ENCODE measurements around the gene SIKE1. TPM values are rescaled to one million over a fixed set of nuclear protein-coding genes. Genes with fewer than 3 reads are reported as not detected.
"Not testable (repeated sequence)": the region's sequence is repeated elsewhere in the genome, so short reads cannot be mapped to it uniquely, and the experiment has no call there.

Gene SIKE1
- total RNA-seq, 3 donors from 2014 or later (not counting 1 experiment from before 2014, with no cell fraction given), result 53.3 to 57.5 (median 53.4) TPM

- Mint-ChIP-seq H3K4me1 (peaks cover 25 to 35% of the 10 kb centered on the region in 2 donors), H3K36me3 (no peaks in the 10 kb centered on the region)
- no peak for TF ChIP-seq CTCF (IDR thresholded peaks at IDR 0.05)
These were observed 763 bp downstream of the SIKE1 start for GRCh38 chr1:114779722-114780121.

GRCh38 chr1:114776726-114777125 lies 3.8 kb downstream of the SIKE1 start:
- H3K36me3 Mint-ChIP-seq; H3K27ac ChIP-seq (ENCODE audit: low read length); H3K27ac Mint-ChIP-seq; intact Hi-C loops (cut with micrococcal nuclease); H3K4me1 ChIP-seq (ENCODE audit: control insufficient read depth, insufficient read depth, low read length); H3K9me3 Mint-ChIP-seq; H3K4me3 ChIP-seq (ENCODE audit: low read length); ATAC-seq; H3K27me3 Mint-ChIP-seq (ENCODE audit: low read depth in 2 of 2); H3K4me3 Mint-ChIP-seq; H3K9me3 ChIP-seq (ENCODE audit: control insufficient read depth, insufficient read depth, low read length); H3K27me3 ChIP-seq (ENCODE audit: control insufficient read depth, insufficient read depth, low read length); DNase-seq: not testable (repeated sequence)
- peaks cover 51% of the 10 kb centered on the region for H3K36me3 ChIP-seq (ENCODE audit: control insufficient read depth, insufficient read depth, low read length)
- WGBS (ENCODE audit: insufficient coverage), result 100% methylated on average over 2 of the region's 4 CpGs
- peaks cover 25 to 35% of the 10 kb centered on the region in 2 donors for H3K4me1 Mint-ChIP-seq

More at GRCh38 chr1:114779722-114780121, 763 bp downstream of the SIKE1 start:
- Mint-ChIP-seq H3K9me3 (no peaks in the 10 kb centered on the region), H3K27me3 (ENCODE audit: low read depth in 2 of 2) (peaks cover 0 to 7% of the 10 kb centered on the region in 2 donors), H3K27ac (peak overlapping the region; percentile 100), H3K4me3 (peak overlapping the region; percentile 100)
- ATAC-seq (no peak), DNase-seq (no peak)
- peaks cover 5% of the 10 kb centered on the region for H3K4me1 ChIP-seq (ENCODE audit: control insufficient read depth, insufficient read depth, low read length)
- H3K9me3 ChIP-seq (ENCODE audit: control insufficient read depth, insufficient read depth, low read length), result no peaks in the 10 kb centered on the region
- intact Hi-C loops (cut with micrococcal nuclease), result loop anchor here (1.0 to 10.0 kb wide), 3 partner anchors 22 to 315 kb away; partner anchors contain the start of genes CSDE1 and NRAS
- H3K27ac ChIP-seq (ENCODE audit: low read length), result peak overlapping the region; percentile 78
- H3K27me3 ChIP-seq (ENCODE audit: control insufficient read depth, insufficient read depth, low read length), result no peaks in the 10 kb centered on the region
- H3K4me3 ChIP-seq (ENCODE audit: low read length), result peak overlapping the region; percentile 76
- peaks cover 25% of the 10 kb centered on the region for H3K36me3 ChIP-seq (ENCODE audit: control insufficient read depth, insufficient read depth, low read length)

GRCh38 chr1:114771992-114772391 lies 8.5 kb downstream of the SIKE1 start:
- Mint-ChIP-seq H3K9me3 (no peaks in the 10 kb centered on the region), H3K4me3 (no peak overlapping the region), H3K27me3 (ENCODE audit: low read depth in 2 of 2) (no peaks in the 10 kb centered on the region), H3K4me1 (no peaks in the 10 kb centered on the region), H3K27ac (no peak overlapping the region), H3K36me3 (no peaks in the 10 kb centered on the region)
- TF ChIP-seq CTCF (IDR thresholded peaks at IDR 0.05), result no peak
- DNase-seq (no peak), ATAC-seq (no peak)
- peaks cover 56% of the 10 kb centered on the region for H3K36me3 ChIP-seq (ENCODE audit: control insufficient read depth, insufficient read depth, low read length)
- WGBS (ENCODE audit: insufficient coverage), result no CpG with 5 or more reads among the region's 1 CpG
- intact Hi-C loops (cut with micrococcal nuclease), result no loop called here
- H3K9me3 ChIP-seq (ENCODE audit: control insufficient read depth, insufficient read depth, low read length), result no peaks in the 10 kb centered on the region
- H3K4me1 ChIP-seq (ENCODE audit: control insufficient read depth, insufficient read depth, low read length), result no peaks in the 10 kb centered on the region
- no peak overlapping the region for H3K4me3 ChIP-seq (ENCODE audit: low read length)
- H3K27ac ChIP-seq (ENCODE audit: low read length), result no peak overlapping the region
- no peaks in the 10 kb centered on the region for H3K27me3 ChIP-seq (ENCODE audit: control insufficient read depth, insufficient read depth, low read length)

- no peaks in the 10 kb centered on the region for H3K36me3 Mint-ChIP-seq
- 100% methylated on average over 1 of the region's 1 CpG for WGBS (ENCODE audit: insufficient coverage)
- peaks cover 52% of the 10 kb centered on the region for H3K36me3 ChIP-seq (ENCODE audit: control insufficient read depth, insufficient read depth, low read length)
These were observed 9.5 kb downstream of the SIKE1 start for GRCh38 chr1:114770989-114771388.

More at GRCh38 chr1:114770989-114771388, 9.5 kb downstream of the SIKE1 start:
- no peak overlapping the region for H3K27ac Mint-ChIP-seq
- DNase-seq (no peak), ATAC-seq (no peak)
- H3K4me1 Mint-ChIP-seq, result no peaks in the 10 kb centered on the region
- Histone ChIP-seq H3K4me3 (ENCODE audit: low read length) (no peak overlapping the region), H3K27me3 (ENCODE audit: control insufficient read depth, insufficient read depth, low read length) (no peaks in the 10 kb centered on the region), H3K27ac (ENCODE audit: low read length) (no peak overlapping the region), H3K9me3 (ENCODE audit: control insufficient read depth, insufficient read depth, low read length) (no peaks in the 10 kb centered on the region), H3K4me1 (ENCODE audit: control insufficient read depth, insufficient read depth, low read length) (no peaks in the 10 kb centered on the region)
- no peaks in the 10 kb centered on the region for H3K27me3 Mint-ChIP-seq (ENCODE audit: low read depth in 2 of 2)
- H3K9me3 Mint-ChIP-seq, result no peaks in the 10 kb centered on the region
- no peak for TF ChIP-seq CTCF (IDR thresholded peaks at IDR 0.05)
- intact Hi-C loops (cut with micrococcal nuclease), result no loop called here
- no peak overlapping the region for H3K4me3 Mint-ChIP-seq
